A549 (cell line): Measurements from ENCODE around the gene FADS1. TPM values are rescaled to one million over a fixed set of nuclear protein-coding genes. Genes with fewer than 3 reads are reported as not detected.

ENCODE experiments used
- ATAC-seq, 2 experiments: fragments of 200-7000 bp in 1 of 2; fragments of >200 bp in 1 of 2; cut with Nextera tagmentation in 1 of 2; cut with Tn5 transposase in 1 of 2; 3 replicates each; pipeline versions ENCODE4 v1.8.0 to v1.9.1; 2018 to 2020; ENCODE audit warnings: mild to moderate bottlenecking in 1 of 2, moderate library complexity in 1 of 2
- CTCF ChIA-PET: fragments of 300-600 bp; sonication (Branson Sonifier 250); formaldehyde crosslinking; extraction: SDS; loops from one replicate; lab custom pipeline; 2021; ENCODE audit warnings: antibody characterized with exemption, inconsistent platforms; lab: Yijun Ruan, JAX
- POLR2A ChIA-PET: fragments of 350-600 bp; formaldehyde crosslinking; extraction: SDS; loops from one replicate; lab custom pipeline; 2021; ENCODE audit warnings: antibody characterized with exemption, inconsistent platforms; lab: Yijun Ruan, JAX
- DNase-seq, 2 experiments: peaks; one replicate each; pipeline versions ENCODE4 v3.0.0 to v3.0.0-alpha.2; 2011 to 2016; ENCODE audit warnings: low read depth in 1 of 2, low spot score in 1 of 2
- FAIRE-seq: peaks from 2 replicates; lab custom pipeline; 2011; peaks lifted over from hg19 to GRCh38; lab: Jason Lieb, UNC
- H3K27ac ChIP-seq, 2 experiments: fragments of >200 bp; sonication (Bioruptor Twin); formaldehyde crosslinking; 3 replicates each; pipeline ENCODE4 v1.5.1; 2016 to 2017
- H3K4me1 ChIP-seq: fragments of >200 bp; sonication (Bioruptor Twin); formaldehyde crosslinking; 3 replicates; pipeline ENCODE4 v1.6.1; 2016
- H3K4me2 ChIP-seq: fragments of >200 bp; sonication (Bioruptor Twin); formaldehyde crosslinking; 3 replicates; pipeline ENCODE4 v1.6.1; 2016
- H3K4me3 ChIP-seq: fragments of >200 bp; sonication (Bioruptor Twin); formaldehyde crosslinking; 3 replicates; pipeline ENCODE4 v1.5.1; 2016
- H3K9me3 ChIP-seq: fragments of >200 bp; sonication (Bioruptor Twin); formaldehyde crosslinking; 3 replicates; pipeline ENCODE4 v1.6.1; 2016
- CHD2 ChIP-seq: fragments of 150-350 bp; IDR thresholded peaks from 2 replicates; pipeline ENCODE4 v1.6.1; 2014; ENCODE audit warnings: low read length; ENCODE audit not compliant: partially characterized antibody
- CHD4 ChIP-seq: fragments of 200-600 bp; sonication (generic); IDR thresholded peaks from 2 replicates; pipeline ENCODE4 v1.6.1; 2016; ENCODE audit warnings: antibody characterized with exemption, mild to moderate bottlenecking, borderline replicate concordance
- FOSB ChIP-seq: fragments of 250-450 bp; sonication (Bioruptor Pico); IDR thresholded peaks from 2 replicates; pipeline ENCODE4 v1.5.0; 2020; ENCODE audit warnings: mild to moderate bottlenecking, moderate library complexity
- HEYL ChIP-seq: fragments of 250-450 bp; sonication (Bioruptor Pico); IDR thresholded peaks from 2 replicates; pipeline ENCODE4 v1.8.0; 2021; ENCODE audit warnings: mild to moderate bottlenecking, moderate library complexity
- HOXA7 ChIP-seq: fragments of 250-450 bp; sonication (Bioruptor Pico); IDR thresholded peaks from 2 replicates; pipeline ENCODE4 v1.5.0; 2020; ENCODE audit warnings: mild to moderate bottlenecking, moderate library complexity
- HOXB13 ChIP-seq: fragments of 250-450 bp; sonication (Bioruptor Pico); IDR thresholded peaks from 2 replicates; pipeline ENCODE4 v1.5.0; 2020; ENCODE audit warnings: low read depth, mild to moderate bottlenecking, moderate library complexity
- JUNB ChIP-seq: fragments of >200 bp; sonication (Bioruptor Twin); formaldehyde crosslinking; IDR thresholded peaks from 2 replicates; pipeline ENCODE4 v1.6.1; 2016
- KDM1A ChIP-seq: fragments of 200-600 bp; sonication (generic); IDR thresholded peaks from 2 replicates; pipeline ENCODE4 v1.6.1; 2016; ENCODE audit warnings: low read depth, mild to moderate bottlenecking
- MAX ChIP-seq: IDR thresholded peaks from 2 replicates; pipeline ENCODE4 v1.6.1; 2012
- PBX3 ChIP-seq: IDR thresholded peaks from 2 replicates; pipeline ENCODE4 v1.6.1; 2012
- POLR2AphosphoS2 ChIP-seq: conservative IDR thresholded peaks from 2 replicates; pipeline ENCODE4 v1.6.1; 2012; ENCODE audit warnings: low read length, improper control_type of control experiment, inconsistent platforms
- REST ChIP-seq: fragments of 200-600 bp; sonication (generic); IDR thresholded peaks from 2 replicates; pipeline ENCODE4 v1.6.1; 2016; ENCODE audit warnings: antibody characterized with exemption, mild to moderate bottlenecking, moderate library complexity
- RNF2 ChIP-seq: fragments of 200-600 bp; sonication (generic); IDR thresholded peaks from 2 replicates; pipeline ENCODE4 v1.6.1; 2016; ENCODE audit warnings: low read depth, mild to moderate bottlenecking, antibody characterized with exemption, moderate library complexity, borderline replicate concordance
- SMC3 ChIP-seq: fragments of >200 bp; sonication (Bioruptor Twin); formaldehyde crosslinking; IDR thresholded peaks from 3 replicates; pipeline ENCODE4 v1.6.1; 2018; ENCODE audit warnings: inconsistent platforms
- ZC3H11A ChIP-seq: fragments of 450-650 bp; IDR thresholded peaks from 2 replicates; pipeline ENCODE4 v1.6.1; 2014; ENCODE audit warnings: antibody characterized with exemption, mild to moderate bottlenecking
- ZNF302 ChIP-seq: fragments of 250-450 bp; sonication (Bioruptor Pico); IDR thresholded peaks from 2 replicates; pipeline ENCODE4 v1.9.0; 2021; ENCODE audit warnings: inconsistent platforms, mild to moderate bottlenecking, moderate library complexity
- ZSCAN20 ChIP-seq: fragments of 250-450 bp; sonication (Bioruptor Pico); IDR thresholded peaks from 2 replicates; pipeline ENCODE4 v1.8.0; 2022; ENCODE audit warnings: mild to moderate bottlenecking, moderate library complexity
- WGBS: methylation state at CpG from one replicate; pipeline ENCODE4 v1.1.6; 2017; ENCODE audit errors: missing lambda C conversion rate; 5-methylcytosine and 5-hydroxymethylcytosine counted together
- polyA plus RNA-seq, 4 experiments: library from polyadenylated mRNA; depleted of rRNA in 3 of 4; stranded (reverse); fragments of >200 nt; fragmentation: RNase III in 1 of 4; extraction: RNeasy Plus Mini Kit Qiagen cat#74134 plus additional on column Dnase treatment in 1 of 4; gene quantifications; 2 replicates in 3 of 4; 3 replicates in 1 of 4; pipeline ENCODE4 v1.2.3, GENCODE V29; 2011 to 2017
- TF ChIP-seq, protein P1 (sequence below): fragments of 250-450 bp; sonication (Bioruptor Pico); IDR thresholded peaks from 2 replicates; pipeline ENCODE4 v1.5.0; 2020; ENCODE audit warnings: low read depth, mild to moderate bottlenecking, moderate library complexity
- TF ChIP-seq, protein P2 (sequence below): fragments of >200 bp; sonication (Bioruptor Twin); formaldehyde crosslinking; IDR thresholded peaks from 3 replicates; pipeline ENCODE4 v1.5.1; 2016

The FADS1 gene
- polyA plus RNA-seq, 2 of the 4 experiments (the other 2 are of a cell fraction): 163 to 205 TPM

DNA sequence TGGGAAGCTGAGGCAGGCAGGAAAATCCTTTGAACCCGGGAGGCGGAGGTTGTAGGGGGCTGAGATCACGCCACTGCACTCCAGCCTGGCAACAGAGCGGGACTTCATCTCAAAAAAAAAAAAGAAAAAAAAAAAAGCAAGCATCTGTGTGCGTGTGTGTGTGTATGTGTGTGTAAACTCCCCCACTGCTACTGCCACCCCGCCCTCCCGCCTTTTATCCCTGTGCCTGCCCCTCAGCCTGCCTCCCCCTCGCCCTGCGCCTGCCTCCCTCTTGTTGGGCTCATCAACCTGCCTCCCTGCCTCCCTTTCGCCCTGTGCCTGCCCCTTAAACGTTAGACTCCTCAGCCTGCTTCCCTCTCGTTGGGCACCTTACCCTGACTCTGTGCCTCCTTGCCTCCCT is 42.4 kb downstream of the FADS1 start:
- 83% methylated on average over 12 of the region's 12 CpGs for WGBS
- POLR2A ChIA-PET: no interaction called here
- Histone ChIP-seq H3K9me3 (no peaks in the 10 kb centered on the region), H3K4me2 (no peak overlapping the region), H3K4me3 (no peak overlapping the region), H3K27ac (no peak overlapping the region), H3K4me1 (peaks cover 39% of the 10 kb centered on the region)
- no peak for ATAC-seq
- DNase-seq: no peak
- FAIRE-seq: no peak
- CTCF ChIA-PET: interaction anchor here (0.9 to 3.9 kb wide), 6 partner anchors 8 to 40 kb away, joined by 3 to 56 read pairs (median 7); no protein-coding TSS in a partner anchor
- TF ChIP-seq, protein P1, sequence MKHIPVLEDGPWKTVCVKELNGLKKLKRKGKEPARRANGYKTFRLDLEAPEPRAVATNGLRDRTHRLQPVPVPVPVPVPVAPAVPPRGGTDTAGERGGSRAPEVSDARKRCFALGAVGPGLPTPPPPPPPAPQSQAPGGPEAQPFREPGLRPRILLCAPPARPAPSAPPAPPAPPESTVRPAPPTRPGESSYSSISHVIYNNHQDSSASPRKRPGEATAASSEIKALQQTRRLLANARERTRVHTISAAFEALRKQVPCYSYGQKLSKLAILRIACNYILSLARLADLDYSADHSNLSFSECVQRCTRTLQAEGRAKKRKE: no peak
- TF ChIP-seq KDM1A (no peak), SMC3 (no peak), CHD2 (no peak), CHD4 (no peak), MAX (no peak), HEYL (CRISPR knock-in tag) (no peak), RNF2 (no peak), HOXB13 (no peak)
- TF ChIP-seq, protein P2, sequence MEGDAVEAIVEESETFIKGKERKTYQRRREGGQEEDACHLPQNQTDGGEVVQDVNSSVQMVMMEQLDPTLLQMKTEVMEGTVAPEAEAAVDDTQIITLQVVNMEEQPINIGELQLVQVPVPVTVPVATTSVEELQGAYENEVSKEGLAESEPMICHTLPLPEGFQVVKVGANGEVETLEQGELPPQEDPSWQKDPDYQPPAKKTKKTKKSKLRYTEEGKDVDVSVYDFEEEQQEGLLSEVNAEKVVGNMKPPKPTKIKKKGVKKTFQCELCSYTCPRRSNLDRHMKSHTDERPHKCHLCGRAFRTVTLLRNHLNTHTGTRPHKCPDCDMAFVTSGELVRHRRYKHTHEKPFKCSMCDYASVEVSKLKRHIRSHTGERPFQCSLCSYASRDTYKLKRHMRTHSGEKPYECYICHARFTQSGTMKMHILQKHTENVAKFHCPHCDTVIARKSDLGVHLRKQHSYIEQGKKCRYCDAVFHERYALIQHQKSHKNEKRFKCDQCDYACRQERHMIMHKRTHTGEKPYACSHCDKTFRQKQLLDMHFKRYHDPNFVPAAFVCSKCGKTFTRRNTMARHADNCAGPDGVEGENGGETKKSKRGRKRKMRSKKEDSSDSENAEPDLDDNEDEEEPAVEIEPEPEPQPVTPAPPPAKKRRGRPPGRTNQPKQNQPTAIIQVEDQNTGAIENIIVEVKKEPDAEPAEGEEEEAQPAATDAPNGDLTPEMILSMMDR: no peak

DNA sequence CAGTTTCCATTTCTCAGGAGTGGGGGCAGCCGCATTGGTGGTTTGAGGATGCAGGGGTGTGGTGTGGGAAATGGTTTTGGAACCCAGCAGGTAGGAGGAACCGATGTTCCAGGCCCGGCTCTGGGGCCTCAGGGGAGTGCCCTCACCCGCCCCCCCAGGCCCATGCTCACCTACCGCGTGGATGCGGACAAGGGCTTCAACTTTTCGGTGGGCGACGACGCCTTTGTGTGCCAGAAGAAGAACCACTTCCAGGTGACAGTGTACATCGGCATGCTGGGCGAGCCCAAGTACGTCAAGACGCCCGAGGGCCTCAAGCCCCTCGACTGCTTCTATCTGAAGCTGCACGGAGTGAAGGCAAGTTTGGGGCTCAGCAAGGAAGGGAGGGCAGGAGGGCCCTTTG is 43.0 kb downstream of the FADS1 start:
- CTCF ChIA-PET: interaction anchor here (1.2 to 3.9 kb wide), 3 partner anchors 12 to 26 kb away, joined by 4 to 21 read pairs (median 5); no protein-coding TSS in a partner anchor
- WGBS: 95% methylated on average over 16 of the region's 18 CpGs
- no peak for FAIRE-seq
- POLR2A ChIA-PET: no interaction called here
- Histone ChIP-seq H3K4me1 (peaks cover 45% of the 10 kb centered on the region), H3K9me3 (no peaks in the 10 kb centered on the region), H3K4me2 (no peak overlapping the region), H3K27ac (no peak overlapping the region), H3K4me3 (no peak overlapping the region)
- TF ChIP-seq POLR2AphosphoS2 (no peak), REST (no peak), HEYL (CRISPR knock-in tag) (no peak), FOSB (no peak), JUNB (no peak)
- ATAC-seq: no peak
- no peak for DNase-seq

GRCh38 chr11:61773356-61773755 is 43.4 kb downstream of the FADS1 start:
- CTCF ChIA-PET: interaction anchor here (1.0 to 3.9 kb wide), 4 partner anchors 12 to 41 kb away, joined by 5 to 21 read pairs (median 6); partner anchors contain the start of gene MYRF
- Histone ChIP-seq H3K27ac (no peak overlapping the region), H3K4me3 (no peak overlapping the region), H3K4me1 (peaks cover 50% of the 10 kb centered on the region), H3K9me3 (no peaks in the 10 kb centered on the region), H3K4me2 (no peak overlapping the region)
- no peak for FAIRE-seq
- no peak for ATAC-seq
- POLR2A ChIA-PET: no interaction called here
- DNase-seq: no peak
- 90% methylated on average over 10 of the region's 10 CpGs for WGBS
- TF ChIP-seq ZNF302 (CRISPR knock-in tag) (no peak), ZSCAN20 (CRISPR knock-in tag) (no peak), PBX3 (no peak), ZC3H11A (no peak), HOXA7 (CRISPR knock-in tag) (no peak)
